ENCODE measurements around the gene SLC22A6. TPM values are rescaled to one million over a fixed set of nuclear protein-coding genes. Genes with fewer than 3 reads are reported as not detected.

SLC22A6 gene
- total RNA-seq, 1 donor from 2014 or later: not detected

GRCh38 chr11:62983536-62984199 is 1.1 kb downstream of the SLC22A6 start:
- Mint-ChIP-seq H3K9me3 (no peaks in the 10 kb centered on the region), H3K4me3 (no peak overlapping the region), H3K4me1 (no peaks in the 10 kb centered on the region), H3K36me3 (no peaks in the 10 kb centered on the region), H3K27me3 (ENCODE audit: low read depth) (peaks cover 30% of the 10 kb centered on the region), H3K27ac (no peak overlapping the region)
- no peak for TF ChIP-seq CTCF (IDR thresholded peaks at IDR 0.05; ENCODE audit: unreplicated experiment)
- DNase-seq (ENCODE audit: low spot score in 2 of 2, unreplicated experiment in 2 of 2): no peak

GRCh38 chr11:62981743-62982142 is 3.0 kb downstream of the SLC22A6 start:
- Mint-ChIP-seq H3K27me3 (ENCODE audit: low read depth) (peaks cover 23% of the 10 kb centered on the region), H3K36me3 (no peaks in the 10 kb centered on the region)
- TF ChIP-seq CTCF (IDR thresholded peaks at IDR 0.05; ENCODE audit: unreplicated experiment): no peak

GRCh38 chr11:62980133-62980760 is 4.5 kb downstream of the SLC22A6 start:
- Mint-ChIP-seq H3K27me3 (ENCODE audit: low read depth) (peaks cover 19% of the 10 kb centered on the region), H3K4me3 (no peak overlapping the region), H3K9me3 (no peaks in the 10 kb centered on the region), H3K4me1 (no peaks in the 10 kb centered on the region), H3K36me3 (no peaks in the 10 kb centered on the region), H3K27ac (no peak overlapping the region)
- no peak for DNase-seq (ENCODE audit: low spot score in 2 of 2, unreplicated experiment in 2 of 2)
- TF ChIP-seq CTCF (IDR thresholded peaks at IDR 0.05; ENCODE audit: unreplicated experiment): no peak

More at GRCh38 chr11:62981743-62982142, 3.0 kb downstream of the SLC22A6 start:
- DNase-seq (ENCODE audit: low spot score in 2 of 2, unreplicated experiment in 2 of 2): no peak
- Mint-ChIP-seq H3K27ac (no peak overlapping the region), H3K4me1 (no peaks in the 10 kb centered on the region), H3K4me3 (no peak overlapping the region), H3K9me3 (no peaks in the 10 kb centered on the region)

GRCh38 chr11:62976109-62976508 is 8.7 kb downstream of the SLC22A6 start:
- H3K4me3 Mint-ChIP-seq: no peak overlapping the region
- no peaks in the 10 kb centered on the region for H3K9me3 Mint-ChIP-seq
- TF ChIP-seq CTCF (IDR thresholded peaks at IDR 0.05; ENCODE audit: unreplicated experiment): no peak
- peaks cover 25% of the 10 kb centered on the region for H3K27me3 Mint-ChIP-seq (ENCODE audit: low read depth)
- no peak for DNase-seq (ENCODE audit: low spot score in 2 of 2, unreplicated experiment in 2 of 2)
- H3K36me3 Mint-ChIP-seq: no peaks in the 10 kb centered on the region
- peaks cover 5% of the 10 kb centered on the region for H3K4me1 Mint-ChIP-seq
- no peak overlapping the region for H3K27ac Mint-ChIP-seq

- TF ChIP-seq CTCF (IDR thresholded peaks at IDR 0.05; ENCODE audit: unreplicated experiment): no peak
- Mint-ChIP-seq H3K36me3 (no peaks in the 10 kb centered on the region), H3K4me3 (no peak overlapping the region), H3K27ac (no peak overlapping the region), H3K27me3 (ENCODE audit: low read depth) (peaks cover 27% of the 10 kb centered on the region), H3K9me3 (no peaks in the 10 kb centered on the region), H3K4me1 (peaks cover 5% of the 10 kb centered on the region)
- DNase-seq (ENCODE audit: low spot score in 2 of 2, unreplicated experiment in 2 of 2): peak; percentile 42 to 54
These were observed 9.8 kb downstream of the SLC22A6 start for GRCh38 chr11:62974848-62975522.

Data from mesothelial cell of epicardium (in vitro differentiated cells).